Frontal cortex (tissue), 4 donors: ENCODE data around the gene FAM156A. TPM values are rescaled to one million over a fixed set of nuclear protein-coding genes. Genes with fewer than 3 reads are reported as not detected.
"Not testable (repeated sequence)": the region's sequence is repeated elsewhere in the genome, so short reads cannot be mapped to it uniquely, and the experiment has no call there.

Experiments used
- DNase-seq, 2 donors: peaks; one replicate each; pipeline ENCODE4 v3.0.0; 2012; ENCODE audit warnings: low spot score in 2 of 2
- FAIRE-seq: peaks from 2 replicates; lab custom pipeline; 2012; peaks lifted over from hg19 to GRCh38; lab: Jason Lieb, UNC
- total RNA-seq: library from RNA; depleted of rRNA; stranded (reverse); fragments of >200 nt; gene quantifications from one replicate; pipeline ENCODE4 v1.2.3, GENCODE V29; 2014
- donor health status: control.
- donor health status: control.
- donor health status: control.

FAM156A gene
- total RNA-seq, 1 donor from 2014 or later, result 6.5 TPM

DNA sequence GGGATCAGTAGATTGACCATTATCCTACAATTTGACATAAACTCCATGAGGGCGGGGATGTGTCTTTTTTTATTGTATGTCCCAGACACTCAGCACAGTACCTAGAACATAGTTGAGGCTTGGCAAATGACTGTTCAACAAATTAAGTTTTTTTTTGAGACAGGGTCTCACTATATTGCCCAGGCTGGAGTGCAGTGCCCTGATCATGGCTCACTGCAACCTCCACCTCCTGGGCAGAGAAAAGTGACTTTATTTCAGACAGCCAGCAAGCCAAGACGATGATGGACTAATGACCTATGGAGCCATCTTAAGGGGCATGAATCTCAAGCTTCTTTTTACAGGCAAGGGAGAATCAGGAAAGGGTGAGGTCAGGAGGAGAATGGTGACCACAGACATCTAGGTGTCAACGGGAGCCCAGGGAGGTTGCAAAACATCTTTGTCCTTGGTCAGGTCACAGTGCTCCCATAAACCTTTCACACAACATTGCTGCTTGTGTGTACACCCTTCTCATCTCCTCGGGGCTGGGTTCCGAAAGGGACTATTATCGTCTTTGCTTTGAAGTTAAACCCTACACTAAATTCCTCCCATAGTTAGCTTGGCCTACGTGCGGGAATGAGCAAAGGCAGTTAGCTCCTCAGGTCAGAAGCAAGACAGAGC lies 16.1 kb upstream of the FAM156A start:
- FAIRE-seq, DNase-seq: not testable (repeated sequence)

DNA sequence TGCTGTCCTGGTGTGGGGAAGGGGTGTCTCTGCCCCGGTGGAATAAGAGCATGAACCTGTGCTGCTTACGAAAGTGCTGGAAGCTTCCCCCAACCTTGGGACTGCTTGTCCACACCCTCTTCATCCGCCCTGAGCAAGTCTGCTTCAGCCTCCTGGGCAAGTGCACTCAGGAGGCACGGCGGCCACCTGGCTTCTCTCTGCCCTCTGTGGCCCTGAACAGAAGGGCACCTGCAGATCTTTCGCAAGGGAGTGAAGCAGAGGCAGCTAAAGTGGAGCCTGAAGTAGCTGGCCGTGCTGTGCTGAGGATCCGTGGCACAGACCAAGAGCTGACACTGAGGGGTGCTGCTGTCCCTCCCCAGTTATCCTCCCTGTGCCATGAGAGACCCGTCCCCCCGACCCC lies 9.6 kb upstream of the FAM156A start:
- DNase-seq, FAIRE-seq: not testable (repeated sequence)

DNA sequence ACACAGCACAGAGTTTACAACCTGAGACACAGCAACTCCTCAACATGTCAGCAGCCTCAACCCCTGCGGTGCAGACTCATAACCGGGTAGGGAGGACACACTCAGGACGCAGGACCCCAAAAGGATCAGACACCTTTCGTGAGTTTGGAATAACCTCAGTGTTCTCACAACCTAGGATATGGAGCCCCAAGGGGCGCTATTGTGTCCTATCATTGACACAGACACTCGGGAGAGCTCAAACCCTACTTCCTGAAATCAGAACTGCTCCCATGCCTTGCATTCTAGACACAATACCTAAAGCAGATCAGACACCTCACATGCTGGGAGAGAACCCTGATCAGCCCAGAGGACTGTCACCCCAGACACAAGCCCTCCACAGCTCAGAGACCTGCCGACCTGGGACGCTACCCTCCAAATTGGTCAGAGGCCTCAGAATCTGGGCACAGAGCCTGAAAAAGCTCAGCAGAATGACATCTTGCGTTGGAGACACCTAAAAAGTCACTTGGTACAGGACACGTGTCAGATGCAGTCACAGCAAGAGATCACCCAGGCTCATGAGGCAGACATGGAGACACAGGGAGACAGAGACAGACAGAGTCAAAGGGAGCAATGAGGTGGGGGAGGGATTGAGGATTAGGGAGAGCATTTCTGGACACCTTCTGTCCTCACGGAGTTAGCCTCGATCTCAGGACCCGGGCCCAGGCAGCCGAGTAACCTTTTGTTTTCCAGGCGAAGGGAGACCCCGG lies 8.8 kb upstream of the FAM156A start:
- not testable (repeated sequence) for FAIRE-seq, DNase-seq

DNA sequence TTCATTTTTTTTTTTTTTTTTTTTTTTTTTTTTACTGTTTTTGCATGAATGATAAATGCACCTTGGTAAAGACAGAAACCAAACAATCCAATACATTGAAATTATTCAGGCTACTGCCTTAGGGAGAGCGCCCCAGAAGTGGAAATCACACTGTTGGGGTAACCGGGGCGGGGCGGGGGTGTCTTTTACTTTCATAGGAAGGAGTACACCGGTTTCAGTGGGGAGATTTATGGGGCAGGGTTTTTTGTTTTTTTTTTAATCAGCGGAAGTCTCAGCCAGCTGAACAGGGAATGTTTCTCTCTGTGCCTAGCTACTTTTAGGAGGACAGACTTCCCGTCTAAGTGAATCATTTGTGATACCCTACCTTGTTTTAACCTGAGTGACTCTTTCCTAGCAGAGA lies 643 bp upstream of the FAM156A start:
- not testable (repeated sequence) for FAIRE-seq, DNase-seq

GRCh38 chrX:52949884-52950283 lies 8.4 kb downstream of the FAM156A start:
- not testable (repeated sequence) for DNase-seq, FAIRE-seq

DNA sequence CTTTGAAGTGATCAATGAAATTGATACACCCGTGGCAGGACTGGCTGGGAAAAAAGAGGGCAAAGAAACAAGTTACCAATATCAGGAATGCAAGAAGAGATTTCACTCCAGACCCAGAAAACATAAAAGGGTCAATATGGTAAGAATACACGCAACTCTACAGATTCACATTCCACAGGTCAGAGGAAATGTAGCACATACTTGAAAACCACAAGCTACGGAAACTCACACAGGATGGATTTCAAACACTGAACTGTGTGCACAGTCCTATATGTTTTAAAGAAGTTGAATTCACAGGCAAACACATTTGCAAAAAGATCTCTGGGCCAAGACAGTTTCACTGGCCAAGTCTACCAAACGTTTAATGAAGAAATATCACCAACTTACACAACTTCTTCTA lies 9.0 kb downstream of the FAM156A start:
- not testable (repeated sequence) for FAIRE-seq, DNase-seq

DNA sequence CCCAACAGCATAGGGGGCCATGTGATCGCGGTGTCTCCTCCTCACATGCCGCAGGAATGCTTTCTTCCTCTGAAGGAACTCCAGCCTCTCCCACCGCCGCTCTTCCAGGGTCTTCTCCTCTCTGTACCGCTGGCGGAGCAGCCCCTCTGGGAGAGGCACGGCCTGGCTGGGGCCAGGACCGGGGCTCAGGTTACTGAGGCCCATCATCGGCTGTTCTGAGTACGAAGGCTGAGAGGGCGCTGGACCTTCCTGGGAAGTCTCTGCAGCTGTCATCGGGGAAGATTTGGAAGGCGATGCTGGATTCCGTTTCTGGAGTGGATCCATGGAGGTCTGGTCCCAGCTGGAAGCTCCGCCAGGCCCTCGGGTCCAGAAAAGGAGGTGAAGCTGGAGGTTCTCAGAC lies 10.1 kb downstream of the FAM156A start:
- FAIRE-seq, DNase-seq: not testable (repeated sequence)

DNA sequence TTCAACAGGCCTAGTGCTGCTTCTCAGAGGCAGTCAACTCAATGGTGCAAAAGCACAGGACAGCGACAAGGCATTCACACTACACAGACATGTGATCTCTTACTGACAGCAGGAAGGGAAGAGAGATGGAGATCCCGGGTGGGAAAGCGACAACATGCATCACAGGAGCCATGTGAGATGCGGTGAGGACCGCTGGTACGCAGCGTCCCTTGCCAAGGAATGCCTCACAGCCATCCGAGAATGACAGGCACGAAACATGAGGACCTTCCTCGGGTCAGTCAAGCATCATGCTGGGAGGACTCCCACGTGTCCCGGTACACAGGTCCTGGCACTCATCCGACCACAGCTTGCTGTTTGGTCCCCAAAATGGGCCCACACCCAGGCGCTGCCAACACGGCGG lies 10.8 kb downstream of the FAM156A start:
- FAIRE-seq, DNase-seq: not testable (repeated sequence)

- not testable (repeated sequence) for DNase-seq, FAIRE-seq
Observed at GRCh38 chrX:52945838-52946494, 12.4 kb downstream of the FAM156A start.

GRCh38 chrX:52941728-52942127 lies 16.6 kb downstream of the FAM156A start:
- FAIRE-seq, DNase-seq: not testable (repeated sequence)

GRCh38 chrX:52940704-52941103 lies 17.6 kb downstream of the FAM156A start:
- DNase-seq, FAIRE-seq: not testable (repeated sequence)

DNA sequence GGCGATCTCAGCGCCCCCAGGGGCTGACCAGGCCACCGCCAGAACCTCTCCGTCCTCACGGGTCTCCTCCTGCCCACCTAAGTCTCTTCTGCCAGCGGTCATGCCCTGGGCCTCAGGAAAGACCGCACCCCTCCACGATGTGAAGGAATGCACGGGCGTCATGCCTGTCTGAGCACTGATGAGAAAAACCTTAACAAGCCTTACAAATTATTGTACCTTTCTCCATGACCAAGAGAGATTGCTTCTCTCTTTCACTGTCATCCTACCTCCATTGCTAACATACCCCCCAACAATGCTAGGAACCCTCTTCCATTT lies 22.9 kb downstream of the FAM156A start:
- FAIRE-seq, DNase-seq: not testable (repeated sequence)

DNA sequence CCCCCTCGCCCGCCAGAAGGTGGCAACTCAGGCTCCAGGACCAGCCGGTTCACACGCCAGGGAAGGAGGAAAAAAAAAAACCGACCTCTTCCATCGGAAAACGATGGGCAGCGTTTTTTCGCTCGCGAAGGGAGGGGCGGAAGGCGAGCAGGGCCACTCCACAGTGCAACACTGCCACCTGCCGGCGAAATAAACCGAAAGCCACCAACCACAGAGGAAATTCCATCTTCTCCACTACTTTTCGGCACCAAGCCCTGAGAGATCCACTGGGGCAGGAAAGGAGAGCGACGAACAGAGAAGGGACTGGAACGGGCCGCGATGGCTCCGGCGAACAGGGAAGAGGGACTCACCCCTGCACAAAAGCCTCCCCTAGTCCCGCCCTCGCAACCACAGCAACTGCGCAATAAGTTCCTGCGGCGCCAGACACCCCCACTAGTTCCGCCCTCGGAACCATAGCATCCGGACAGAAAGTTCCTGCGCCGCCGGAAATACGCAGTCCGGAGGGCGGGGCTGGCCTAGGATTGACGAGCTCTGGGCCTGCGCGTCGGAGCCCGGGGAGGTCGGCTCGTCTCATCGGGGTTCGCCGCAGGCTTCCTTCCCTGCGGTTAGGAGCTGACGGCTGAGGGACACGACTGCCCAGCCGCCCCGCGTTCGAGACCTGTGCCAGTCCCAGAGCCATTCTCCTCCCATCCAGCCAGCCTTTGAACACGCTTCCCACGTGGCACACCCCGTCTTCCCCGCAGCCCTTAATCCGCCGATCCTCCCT lies 23.4 kb downstream of the FAM156A start:
- DNase-seq, result peak; percentile 74 to 75
- FAIRE-seq, result no peak

- DNase-seq, result no peak
- no peak for FAIRE-seq
Observed at GRCh38 chrX:52933976-52934703, 24.2 kb downstream of the FAM156A start.

GRCh38 chrX:52933213-52933612 lies 25.1 kb downstream of the FAM156A start:
- DNase-seq (no peak), FAIRE-seq (no peak)

GRCh38 chrX:52930214-52930613 lies 28.1 kb downstream of the FAM156A start:
- FAIRE-seq, DNase-seq: not testable (repeated sequence)

- FAIRE-seq, result no peak
- DNase-seq, result no peak
Observed at GRCh38 chrX:52923781-52924241, 34.5 kb downstream of the FAM156A start.

GRCh38 chrX:52914704-52915103 lies 43.6 kb downstream of the FAM156A start:
- DNase-seq, FAIRE-seq: not testable (repeated sequence)

DNA sequence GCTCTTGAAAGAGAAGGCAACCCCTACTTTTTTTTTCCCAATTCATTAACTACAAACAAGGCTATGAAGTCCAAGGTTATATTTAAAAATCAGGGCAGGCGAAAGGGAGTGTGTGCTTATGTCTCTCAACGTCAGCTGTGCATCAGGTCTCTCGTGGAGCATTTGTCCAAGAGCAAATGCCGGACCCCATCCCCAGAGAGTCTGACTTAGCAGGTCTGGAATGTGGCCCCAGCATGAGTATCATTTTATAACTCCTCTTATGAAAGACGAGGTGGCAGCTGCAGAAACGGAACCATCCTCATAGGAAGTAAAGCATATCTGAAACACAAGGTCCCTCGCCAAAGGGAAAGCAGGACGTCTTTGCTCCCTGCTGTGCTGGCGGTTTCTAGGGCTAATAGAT lies 44.6 kb downstream of the FAM156A start:
- DNase-seq, FAIRE-seq: not testable (repeated sequence)
